Mononuclear cell (primary cell): Measurements from ENCODE around the gene SERF2. TPM values are rescaled to one million over a fixed set of nuclear protein-coding genes. Genes with fewer than 3 reads are reported as not detected.
"Not testable (repeated sequence)": the region's sequence is repeated elsewhere in the genome, so short reads cannot be mapped to it uniquely, and the experiment has no call there.

ENCODE experiments used
- H3K27me3 ChIP-seq: 2 replicates; pipeline ENCODE4 v1.6.0; 2011; ENCODE audit warnings: low read length, control low read depth; ENCODE audit not compliant: insufficient read depth
- H3K4me1 ChIP-seq: 2 replicates; pipeline ENCODE4 v1.5.1; 2011; ENCODE audit warnings: mild to moderate bottlenecking, low read length, control low read depth; ENCODE audit not compliant: insufficient read depth
- H3K4me3 ChIP-seq: 2 replicates; pipeline ENCODE4 v1.5.1; 2011; ENCODE audit warnings: mild to moderate bottlenecking, low read length, moderate library complexity
- H3K9me3 ChIP-seq: 2 replicates; pipeline ENCODE4 v1.5.1; 2011; ENCODE audit warnings: low read depth, mild to moderate bottlenecking, control low read depth, low read length
- total RNA-seq: library from RNA; depleted of rRNA; stranded (reverse); fragments of >200 nt; gene quantifications from one replicate; pipeline ENCODE4 v1.2.3, GENCODE V29; 2012

The SERF2 gene
- total RNA-seq, 1 donor: 301 TPM

GRCh38 chr15:43808435-43808950 lies 16.4 kb downstream of the SERF2 start:
- no peaks in the 10 kb centered on the region for H3K27me3 ChIP-seq
- H3K9me3 ChIP-seq: no peaks in the 10 kb centered on the region
- no peak overlapping the region for H3K4me3 ChIP-seq
- peaks cover 20% of the 10 kb centered on the region for H3K4me1 ChIP-seq

- Histone ChIP-seq H3K9me3 (no peaks in the 10 kb centered on the region), H3K4me1 (peaks cover 20% of the 10 kb centered on the region), H3K27me3 (no peaks in the 10 kb centered on the region), H3K4me3 (no peak overlapping the region)
Measured at GRCh38 chr15:43808960-43809678, 17.0 kb downstream of the SERF2 start.

- H3K27me3 ChIP-seq, H3K4me3 ChIP-seq, H3K9me3 ChIP-seq, H3K4me1 ChIP-seq: not testable (repeated sequence)
Measured at GRCh38 chr15:43815064-43815463, 22.9 kb downstream of the SERF2 start.

- Histone ChIP-seq H3K27me3 (no peaks in the 10 kb centered on the region), H3K4me1 (peaks cover 42% of the 10 kb centered on the region), H3K9me3 (no peaks in the 10 kb centered on the region), H3K4me3 (no peak overlapping the region)
Measured at GRCh38 chr15:43821505-43821904, 29.4 kb downstream of the SERF2 start.

DNA sequence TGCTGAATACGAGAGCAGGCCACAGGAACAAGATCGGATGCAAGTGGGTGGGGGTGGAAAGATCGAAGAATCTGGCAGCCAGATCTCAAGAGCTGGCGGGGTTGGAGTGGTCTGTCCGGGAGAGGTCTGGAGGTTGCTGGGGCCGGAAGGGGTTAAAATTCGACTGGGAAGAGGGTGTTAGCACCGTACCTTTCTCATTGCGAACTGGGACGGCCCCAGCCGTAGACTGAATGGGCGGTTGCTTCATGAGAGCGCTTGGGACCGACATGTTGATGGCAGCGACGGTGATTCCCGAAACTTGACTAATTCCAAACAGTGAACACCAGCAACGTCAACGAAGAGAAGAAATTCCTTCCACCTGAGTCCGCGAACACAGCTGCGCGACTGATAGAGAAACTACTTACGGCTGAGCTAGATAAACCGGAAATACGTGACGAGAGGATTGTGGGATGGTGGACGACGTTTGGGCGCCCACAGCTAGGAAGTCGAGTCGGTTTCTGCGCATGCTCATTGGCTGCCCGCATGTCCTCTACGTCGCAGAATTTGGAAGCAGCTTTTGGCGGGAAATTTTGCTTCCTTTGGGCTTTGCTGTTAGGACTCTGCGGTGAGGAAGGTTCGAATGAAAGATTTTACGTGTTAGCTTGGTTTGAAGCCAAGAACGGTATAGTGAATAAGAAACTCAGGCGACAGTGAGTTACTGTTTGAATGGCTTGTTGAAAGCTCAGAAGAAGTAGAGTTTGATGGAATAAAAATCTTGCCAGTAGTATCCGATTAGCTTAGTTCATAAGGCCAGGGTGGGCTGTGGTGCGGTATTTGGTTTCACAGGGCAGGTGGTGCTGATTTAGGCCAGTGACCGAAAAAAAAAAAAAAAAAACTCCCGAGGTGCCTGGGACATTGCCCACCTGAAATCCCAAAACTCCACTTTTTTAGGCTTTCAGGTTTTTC lies 32.5 kb downstream of the SERF2 start, which contains the start of gene MFAP1:
Gene MFAP1, minus strand, starts transcription at position 389 of the 945 bp plus-strand sequence. Its CDS starts 121 bp downstream, at position 268.
- H3K9me3 ChIP-seq: no peaks in the 10 kb centered on the region
- peak within 1 kb of the TSS; percentile 79 for H3K4me3 ChIP-seq
- peaks cover 59% of the 10 kb centered on the region for H3K4me1 ChIP-seq
- H3K27me3 ChIP-seq: no peaks in the 10 kb centered on the region

- H3K27me3 ChIP-seq, H3K4me3 ChIP-seq, H3K9me3 ChIP-seq: not testable (repeated sequence)
- peaks cover 64% of the 10 kb centered on the region for H3K4me1 ChIP-seq
Measured at GRCh38 chr15:43825305-43825704, 33.2 kb downstream of the SERF2 start.

GRCh38 chr15:43826029-43826507 lies 33.9 kb downstream of the SERF2 start:
- Histone ChIP-seq H3K4me3 (no peak overlapping the region), H3K4me1 (peaks cover 59% of the 10 kb centered on the region), H3K9me3 (no peaks in the 10 kb centered on the region), H3K27me3 (no peaks in the 10 kb centered on the region)

GRCh38 chr15:43826508-43827341 lies 34.6 kb downstream of the SERF2 start, which contains the start of gene WDR76:
TSS of gene WDR76 (plus strand) at chr15:43827002. CDS start at chr15:43827033, 31 bp downstream.
- peaks cover 59% of the 10 kb centered on the region for H3K4me1 ChIP-seq
- no peaks in the 10 kb centered on the region for H3K9me3 ChIP-seq
- peak within 1 kb of the TSS; percentile 59 for H3K4me3 ChIP-seq
- H3K27me3 ChIP-seq: no peaks in the 10 kb centered on the region

- Histone ChIP-seq H3K27me3 (no peaks in the 10 kb centered on the region), H3K4me3 (no peak overlapping the region), H3K9me3 (no peaks in the 10 kb centered on the region), H3K4me1 (peaks cover 46% of the 10 kb centered on the region)
Measured at GRCh38 chr15:43828061-43828657, 36.0 kb downstream of the SERF2 start.

- H3K4me1 ChIP-seq: peaks cover 35% of the 10 kb centered on the region
- not testable (repeated sequence) for H3K9me3 ChIP-seq, H3K4me3 ChIP-seq, H3K27me3 ChIP-seq
Measured at GRCh38 chr15:43829951-43830540, 37.9 kb downstream of the SERF2 start.

DNA sequence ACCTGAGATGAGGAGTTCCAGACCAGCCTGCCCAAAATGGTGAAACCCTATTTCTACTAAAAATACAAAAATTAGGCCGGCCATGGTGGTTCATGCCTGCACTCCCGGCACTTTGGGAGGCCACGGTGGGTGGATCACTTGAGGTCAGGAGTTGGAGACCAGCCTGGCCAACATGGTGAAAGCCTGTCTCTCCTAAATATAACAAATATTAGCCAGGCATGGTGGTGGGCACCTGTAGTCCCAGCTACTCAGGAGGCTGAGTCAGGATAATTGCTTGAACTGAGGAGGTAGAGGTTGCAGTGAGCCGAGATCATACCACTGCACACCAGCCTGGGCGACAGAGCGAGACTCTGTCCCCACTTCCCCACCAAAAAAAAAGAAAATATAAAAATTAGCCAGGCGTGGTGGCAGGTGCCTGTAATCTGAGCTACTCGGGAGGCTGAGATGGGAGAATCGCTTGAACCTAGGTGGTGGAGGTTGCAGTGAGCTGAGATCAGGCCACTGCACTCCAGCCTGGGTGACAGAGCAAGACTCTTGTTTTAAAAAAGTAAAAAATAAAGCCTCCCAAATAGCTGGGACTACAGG lies 38.7 kb downstream of the SERF2 start:
- peaks cover 29% of the 10 kb centered on the region for H3K4me1 ChIP-seq
- not testable (repeated sequence) for H3K27me3 ChIP-seq, H3K4me3 ChIP-seq, H3K9me3 ChIP-seq

DNA sequence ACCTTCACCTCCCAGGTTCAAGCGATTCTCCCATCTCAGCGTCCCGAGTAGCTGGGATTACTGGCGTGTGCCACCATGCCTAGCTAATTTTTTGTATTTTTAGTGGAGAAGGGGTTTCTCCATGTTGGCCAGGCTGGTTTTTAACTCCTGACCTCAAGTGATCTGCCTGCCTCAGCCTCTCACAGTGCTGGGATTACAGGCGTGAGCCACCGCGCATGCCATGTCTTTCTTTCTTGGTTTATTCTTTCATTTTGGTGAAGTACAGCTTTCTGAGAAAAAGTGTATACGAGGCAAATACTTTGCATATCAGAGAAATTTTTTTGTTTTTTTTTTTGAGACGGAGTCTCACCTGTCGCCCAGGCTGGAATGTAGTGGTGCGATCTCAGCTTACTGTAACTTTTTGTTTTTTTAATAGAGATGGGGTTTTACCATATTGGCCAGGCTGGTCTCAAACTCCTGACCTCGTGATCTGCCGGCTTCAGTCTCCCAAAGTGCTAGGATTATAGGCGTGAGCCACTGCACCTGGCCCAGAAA lies 39.5 kb downstream of the SERF2 start:
- peaks cover 21% of the 10 kb centered on the region for H3K4me1 ChIP-seq
- H3K27me3 ChIP-seq, H3K4me3 ChIP-seq, H3K9me3 ChIP-seq: not testable (repeated sequence)

GRCh38 chr15:43832485-43832884 lies 40.4 kb downstream of the SERF2 start:
- H3K9me3 ChIP-seq, H3K27me3 ChIP-seq, H3K4me3 ChIP-seq: not testable (repeated sequence)
- H3K4me1 ChIP-seq: peaks cover 12% of the 10 kb centered on the region
